HG03280 (cell line): Measurements from ENCODE around the gene MAD1L1.

Experiments used
- ATAC-seq: cut with Tn5 transposase; IDR thresholded peaks from one replicate; pipeline ENCODE4 v1.9.1; 2021; ENCODE audit warnings: mild to moderate bottlenecking, moderate library complexity; ENCODE audit not compliant: unreplicated experiment

Gene MAD1L1

GRCh38 chr7:1948887-1949680 lies 283.7 kb downstream of the MAD1L1 start:
- ATAC-seq = no peak

- ATAC-seq = no peak
Observed at GRCh38 chr7:1948301-1948796, 284.4 kb downstream of the MAD1L1 start.

GRCh38 chr7:1947586-1948217 lies 285.0 kb downstream of the MAD1L1 start:
- ATAC-seq = no peak

DNA sequence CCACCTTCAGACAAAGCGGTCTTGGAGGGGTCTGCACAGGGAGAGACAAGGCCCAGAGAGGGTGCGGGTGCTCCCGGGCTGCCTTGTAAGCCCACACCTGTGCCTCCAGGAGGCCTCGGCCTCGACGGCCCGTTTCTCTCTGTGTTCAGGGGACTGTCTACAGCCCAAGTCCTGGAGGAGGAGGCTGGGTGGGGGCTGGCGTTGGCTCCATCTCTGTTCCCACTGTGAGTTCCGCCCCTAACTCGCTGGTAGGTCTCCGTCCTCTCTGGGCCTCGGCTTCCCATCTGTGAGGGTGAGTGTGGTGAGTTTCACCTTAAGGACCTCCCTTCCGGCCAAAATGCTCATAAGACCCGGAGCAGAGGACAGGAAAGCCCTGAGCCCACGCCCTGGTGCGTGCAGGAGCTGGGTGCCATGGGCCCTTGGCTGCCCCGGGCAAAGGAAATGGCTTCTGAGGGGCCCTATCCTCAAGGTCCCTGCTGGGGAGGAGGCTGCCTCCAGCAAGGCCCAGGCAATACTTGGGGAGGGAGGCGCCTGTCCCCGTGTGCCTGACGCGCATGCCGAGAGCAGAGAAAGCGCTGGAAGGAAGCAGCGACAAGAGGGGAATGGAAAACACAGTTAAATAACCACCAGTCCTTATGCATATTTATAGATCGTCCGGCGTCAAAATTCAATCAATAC lies 285.8 kb downstream of the MAD1L1 start:
- no peak for ATAC-seq

DNA sequence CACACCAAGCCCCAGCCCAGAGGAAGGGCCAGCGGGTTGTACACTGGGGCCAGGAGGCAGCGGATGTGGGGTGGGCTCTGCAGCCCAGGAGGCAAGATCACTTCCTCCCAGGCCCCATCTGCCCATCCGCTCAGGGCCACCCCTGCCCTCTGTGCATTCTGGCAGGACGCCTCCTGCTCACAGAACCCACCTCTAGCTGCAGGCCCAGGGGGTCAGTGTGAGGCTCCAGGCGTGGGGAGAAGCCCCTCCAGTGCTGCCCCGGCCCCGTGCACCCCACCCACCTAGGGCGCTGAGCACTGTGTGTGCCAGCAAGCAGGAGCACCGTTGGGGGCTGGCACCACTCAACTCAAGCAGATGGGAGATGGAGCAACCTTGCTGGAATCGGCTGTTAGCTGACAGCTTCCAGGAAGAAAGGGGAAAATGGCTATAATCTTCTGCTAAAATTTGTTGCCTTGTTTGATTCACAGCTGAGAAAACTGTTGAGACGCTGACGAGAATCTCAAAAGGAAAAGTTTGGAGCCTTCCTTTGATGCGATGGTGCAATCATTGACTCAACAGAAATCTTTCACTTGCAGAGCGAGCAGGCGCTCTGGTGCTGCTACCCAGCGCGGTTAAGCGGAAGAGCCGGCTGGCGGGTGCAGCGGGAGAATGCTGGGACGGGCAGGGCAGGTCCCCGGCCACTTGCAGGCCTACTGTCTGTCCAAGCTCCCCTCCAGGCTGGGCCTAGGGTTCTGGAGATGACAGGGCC lies 286.5 kb downstream of the MAD1L1 start:
- ATAC-seq = no peak

DNA sequence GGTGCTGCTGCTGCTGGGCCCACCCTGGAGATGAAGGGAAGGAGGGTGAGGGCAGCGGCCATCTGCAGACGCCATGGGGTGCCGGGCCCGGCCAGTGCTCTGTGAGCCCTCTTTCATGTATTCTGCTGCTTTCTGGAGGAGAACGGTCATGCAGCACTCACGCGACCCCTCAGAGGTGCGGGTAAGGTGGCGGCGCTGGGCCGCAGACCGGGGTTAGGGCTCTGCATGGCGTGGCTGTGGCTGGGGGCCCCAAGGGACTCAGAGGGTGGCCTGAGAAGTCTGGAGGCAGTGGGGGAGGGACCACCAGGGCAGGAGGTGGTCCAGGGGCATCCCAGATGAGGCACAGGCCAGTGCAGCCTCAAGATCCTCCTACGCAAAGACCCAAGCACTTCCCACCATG lies 287.2 kb downstream of the MAD1L1 start:
- ATAC-seq = no peak

GRCh38 chr7:1944619-1945210 lies 288.0 kb downstream of the MAD1L1 start:
- ATAC-seq = no peak

DNA sequence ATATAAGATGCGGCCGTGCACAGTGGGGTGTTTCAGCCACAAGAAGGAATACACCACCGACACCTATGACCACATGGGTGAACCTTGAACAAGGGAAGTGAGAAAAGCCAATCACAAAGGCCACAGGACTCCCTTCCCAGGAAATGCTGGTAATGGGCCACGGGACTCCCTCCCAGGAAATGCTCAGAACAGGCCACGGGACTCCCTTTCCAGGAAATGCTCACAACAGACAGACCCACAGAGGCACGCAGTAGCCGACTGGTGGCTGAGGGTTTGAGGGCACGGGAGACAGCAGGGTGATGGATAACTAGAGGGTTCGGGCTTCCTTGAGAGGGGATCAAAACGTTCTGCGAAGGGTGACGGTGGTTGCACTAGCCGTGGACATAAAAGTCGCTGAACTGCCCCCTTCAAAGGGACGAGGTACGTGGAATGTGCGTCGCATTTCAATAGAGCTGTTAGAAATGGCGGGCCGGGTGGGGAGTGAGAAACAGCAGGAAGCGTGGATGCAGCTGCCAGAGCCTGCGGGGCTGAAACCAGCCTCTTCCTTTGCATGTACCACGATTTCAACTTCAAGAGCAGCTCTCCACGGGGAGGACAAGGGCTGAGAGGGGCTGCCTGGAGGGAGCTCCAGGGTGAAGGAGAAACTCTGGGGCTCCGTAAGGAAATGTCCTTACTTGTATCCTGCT lies 288.7 kb downstream of the MAD1L1 start:
- no peak for ATAC-seq

GRCh38 chr7:1943326-1943725 lies 289.4 kb downstream of the MAD1L1 start:
- ATAC-seq = no peak

GRCh38 chr7:1942941-1943289 lies 289.8 kb downstream of the MAD1L1 start:
- no peak for ATAC-seq

GRCh38 chr7:1942243-1942940 lies 290.4 kb downstream of the MAD1L1 start:
- no peak for ATAC-seq

GRCh38 chr7:1941464-1942242 lies 291.1 kb downstream of the MAD1L1 start:
- ATAC-seq = no peak

GRCh38 chr7:1940863-1941262 lies 291.9 kb downstream of the MAD1L1 start:
- ATAC-seq = peak; percentile 15

DNA sequence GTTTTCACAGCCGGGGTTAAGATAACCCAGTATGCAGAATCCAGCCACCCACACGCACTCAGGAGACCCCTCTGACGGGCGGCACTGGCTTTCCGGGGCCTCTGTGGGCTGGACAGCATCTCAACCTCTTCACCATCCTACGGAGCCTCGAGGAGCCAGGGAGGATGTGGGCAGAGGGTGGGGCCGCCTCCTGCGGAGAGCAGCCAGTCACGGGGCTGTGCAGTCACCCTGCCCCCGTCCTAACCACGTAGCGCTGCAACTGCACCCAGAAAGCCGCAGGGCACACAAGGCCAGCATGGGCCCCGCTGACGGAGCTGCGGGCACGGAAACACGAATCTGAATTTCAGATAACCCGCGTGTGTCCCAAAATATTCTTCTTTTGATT lies 292.4 kb downstream of the MAD1L1 start:
- peak; percentile 90 for ATAC-seq

DNA sequence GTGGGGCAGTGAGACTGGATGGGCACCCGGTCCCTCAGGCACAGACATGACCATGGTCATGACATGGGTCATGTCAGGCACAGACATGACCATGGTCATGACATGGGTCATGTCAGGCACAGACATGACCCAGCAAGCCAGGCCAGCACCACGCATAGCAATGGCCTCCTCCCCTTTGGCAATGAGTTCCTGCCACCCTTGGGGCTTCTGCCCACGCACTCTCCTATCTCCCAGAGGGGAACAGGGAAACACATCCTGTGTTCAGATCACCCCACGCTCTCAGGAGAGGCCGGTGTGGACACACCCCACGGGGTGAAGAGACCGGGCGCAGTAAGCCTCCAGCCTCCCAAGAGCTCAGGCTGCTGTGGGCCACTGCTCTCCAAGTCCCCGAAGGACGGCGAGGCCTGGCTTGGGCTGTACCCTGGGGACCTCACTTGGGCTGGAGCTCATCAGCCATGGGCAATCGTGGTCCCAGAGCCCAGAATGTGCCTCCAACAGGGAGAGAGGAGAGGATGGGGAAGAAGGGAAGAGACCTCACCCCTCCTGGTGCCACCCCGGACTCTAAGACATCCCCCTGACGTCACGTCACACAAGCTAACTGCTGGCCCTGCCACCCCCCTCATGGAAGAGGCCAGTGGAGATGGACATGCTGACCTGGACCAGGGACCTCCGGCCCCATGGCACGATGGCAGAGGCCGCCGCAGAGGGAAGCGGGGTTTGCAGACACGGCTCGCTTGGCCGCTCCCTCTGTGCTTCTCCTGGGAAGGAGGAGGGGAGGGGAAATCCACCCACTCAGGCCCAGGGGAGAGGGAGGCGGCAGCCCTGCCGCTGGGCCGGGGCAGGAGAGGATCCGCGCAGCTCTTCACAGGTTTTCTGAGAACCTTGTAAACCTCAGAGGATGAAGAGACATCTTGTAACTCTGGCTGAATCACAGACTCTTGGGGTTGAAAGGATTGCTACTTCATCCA lies 293.0 kb downstream of the MAD1L1 start:
- ATAC-seq = peak; percentile 12

GRCh38 chr7:1938788-1939433 lies 293.8 kb downstream of the MAD1L1 start:
- no peak for ATAC-seq

DNA sequence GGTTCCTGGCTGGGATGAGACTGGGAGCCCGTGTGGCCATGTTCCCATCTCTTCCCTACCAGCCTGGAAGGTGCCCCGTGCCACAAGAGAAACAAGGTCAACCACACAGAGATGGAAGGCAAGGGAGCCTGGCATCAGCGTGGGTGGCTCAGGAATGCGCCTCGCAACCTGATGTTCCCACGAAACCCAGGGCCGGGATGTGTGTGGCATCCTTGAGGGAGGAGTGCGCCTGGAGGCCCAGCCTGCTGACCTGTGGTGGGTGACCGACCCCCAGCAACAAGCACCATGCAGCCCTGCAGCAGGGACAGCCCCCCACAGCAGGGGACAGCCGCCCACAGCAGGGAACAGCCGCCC lies 295.5 kb downstream of the MAD1L1 start:
- no peak for ATAC-seq
